Activated naive CD8-positive, alpha-beta T cell treated with anti-CD3 and anti-CD28 coated beads, Interleukin-2, amount 50 U/mL, for 24 hours (primary cell): ENCODE measurements around the gene COL6A1.

Source experiments
- ATAC-seq: fragments of 150-1000 bp; cut with Tn5 transposase; one replicate; pipeline ENCODE4 v1.10.0; 2021
- DNase-seq: peaks from one replicate; pipeline ENCODE4 v3.0.0; 2021
- H3K27ac Mint-ChIP-seq: one replicate; pipeline ENCODE4 v1.8.0; 2021; ENCODE audit warnings: mild to moderate bottlenecking, mixed read lengths
- H3K27me3 Mint-ChIP-seq: one replicate; pipeline ENCODE4 v1.8.0; 2021; ENCODE audit warnings: mixed read lengths
- H3K36me3 Mint-ChIP-seq: one replicate; pipeline ENCODE4 v1.8.0; 2021; ENCODE audit warnings: low read depth, mixed read lengths
- H3K4me1 Mint-ChIP-seq: one replicate; pipeline ENCODE4 v1.8.0; 2021; ENCODE audit warnings: mixed read lengths
- H3K4me3 Mint-ChIP-seq: one replicate; pipeline ENCODE4 v1.8.0; 2021; ENCODE audit warnings: mild to moderate bottlenecking, moderate library complexity, mixed read lengths
- H3K9me3 Mint-ChIP-seq: one replicate; pipeline ENCODE4 v1.8.0; 2021; ENCODE audit warnings: mixed read lengths

COL6A1 gene

GRCh38 chr21:46022551-46023525 is 41.3 kb downstream of the COL6A1 start:
- no peaks in the 10 kb centered on the region for H3K36me3 Mint-ChIP-seq
- DNase-seq, result no peak
- H3K27me3 Mint-ChIP-seq, result peaks cover 23% of the 10 kb centered on the region
- H3K27ac Mint-ChIP-seq, result no peak overlapping the region
- peaks cover 12% of the 10 kb centered on the region for H3K4me1 Mint-ChIP-seq
- no peak overlapping the region for H3K4me3 Mint-ChIP-seq
- H3K9me3 Mint-ChIP-seq, result no peaks in the 10 kb centered on the region
- ATAC-seq, result no peak

GRCh38 chr21:46023555-46023954 is 42.0 kb downstream of the COL6A1 start:
- Mint-ChIP-seq H3K4me3 (no peak overlapping the region), H3K27ac (no peak overlapping the region), H3K9me3 (no peaks in the 10 kb centered on the region), H3K4me1 (peaks cover 12% of the 10 kb centered on the region), H3K36me3 (no peaks in the 10 kb centered on the region), H3K27me3 (peaks cover 18% of the 10 kb centered on the region)
- DNase-seq, result no peak
- no peak for ATAC-seq

- no peak for DNase-seq
- Mint-ChIP-seq H3K27me3 (peaks cover 13% of the 10 kb centered on the region), H3K4me1 (peaks cover 16% of the 10 kb centered on the region), H3K9me3 (peaks cover 3% of the 10 kb centered on the region), H3K4me3 (no peak overlapping the region), H3K27ac (no peak overlapping the region), H3K36me3 (peaks cover 3% of the 10 kb centered on the region)
- no peak for ATAC-seq
Measured at GRCh38 chr21:46024141-46024540, 42.6 kb downstream of the COL6A1 start.

GRCh38 chr21:46025113-46025770 is 43.7 kb downstream of the COL6A1 start:
- peaks cover 12% of the 10 kb centered on the region for H3K36me3 Mint-ChIP-seq
- ATAC-seq (peak; percentile 79), DNase-seq (no peak)
- no peak overlapping the region for H3K4me3 Mint-ChIP-seq
- H3K27me3 Mint-ChIP-seq, result peaks cover 6% of the 10 kb centered on the region
- peaks cover 22% of the 10 kb centered on the region for H3K4me1 Mint-ChIP-seq
- H3K9me3 Mint-ChIP-seq, result peaks cover 13% of the 10 kb centered on the region
- no peak overlapping the region for H3K27ac Mint-ChIP-seq

GRCh38 chr21:46027851-46028493 is 46.4 kb downstream of the COL6A1 start:
- peaks cover 2% of the 10 kb centered on the region for H3K27me3 Mint-ChIP-seq
- peaks cover 14% of the 10 kb centered on the region for H3K36me3 Mint-ChIP-seq
- no peak overlapping the region for H3K4me3 Mint-ChIP-seq
- H3K27ac Mint-ChIP-seq, result no peak overlapping the region
- no peak for DNase-seq
- peaks cover 13% of the 10 kb centered on the region for H3K9me3 Mint-ChIP-seq
- H3K4me1 Mint-ChIP-seq, result peaks cover 27% of the 10 kb centered on the region
- ATAC-seq, result no peak

GRCh38 chr21:46028573-46029091 is 47.1 kb downstream of the COL6A1 start:
- peaks cover 13% of the 10 kb centered on the region for H3K9me3 Mint-ChIP-seq
- H3K27ac Mint-ChIP-seq, result no peak overlapping the region
- peaks cover 27% of the 10 kb centered on the region for H3K4me1 Mint-ChIP-seq
- H3K27me3 Mint-ChIP-seq, result peaks cover 2% of the 10 kb centered on the region
- H3K4me3 Mint-ChIP-seq, result no peak overlapping the region
- ATAC-seq, result no peak
- H3K36me3 Mint-ChIP-seq, result peaks cover 14% of the 10 kb centered on the region
- DNase-seq, result no peak

GRCh38 chr21:46029186-46029924 is 47.8 kb downstream of the COL6A1 start:
- peaks cover 2% of the 10 kb centered on the region for H3K27me3 Mint-ChIP-seq
- H3K9me3 Mint-ChIP-seq, result peaks cover 13% of the 10 kb centered on the region
- peaks cover 14% of the 10 kb centered on the region for H3K36me3 Mint-ChIP-seq
- H3K27ac Mint-ChIP-seq, result no peak overlapping the region
- no peak overlapping the region for H3K4me3 Mint-ChIP-seq
- ATAC-seq, result peak; percentile 30
- DNase-seq, result peak; percentile 18
- peaks cover 27% of the 10 kb centered on the region for H3K4me1 Mint-ChIP-seq

GRCh38 chr21:46031484-46031883 is 49.9 kb downstream of the COL6A1 start:
- Mint-ChIP-seq H3K27ac (no peak overlapping the region), H3K27me3 (no peaks in the 10 kb centered on the region), H3K4me1 (peaks cover 15% of the 10 kb centered on the region), H3K4me3 (no peak overlapping the region), H3K9me3 (peaks cover 13% of the 10 kb centered on the region), H3K36me3 (peaks cover 14% of the 10 kb centered on the region)
- peak; percentile 22 for DNase-seq
- ATAC-seq, result peak; percentile 65

GRCh38 chr21:46032100-46032499 is 50.5 kb downstream of the COL6A1 start:
- ATAC-seq (no peak), DNase-seq (no peak)
- Mint-ChIP-seq H3K9me3 (peaks cover 13% of the 10 kb centered on the region), H3K4me3 (no peak overlapping the region), H3K27ac (no peak overlapping the region), H3K27me3 (no peaks in the 10 kb centered on the region), H3K4me1 (peaks cover 15% of the 10 kb centered on the region), H3K36me3 (peaks cover 14% of the 10 kb centered on the region)

- Mint-ChIP-seq H3K4me3 (no peak overlapping the region), H3K4me1 (peaks cover 15% of the 10 kb centered on the region), H3K9me3 (peaks cover 13% of the 10 kb centered on the region), H3K27ac (no peak overlapping the region), H3K27me3 (no peaks in the 10 kb centered on the region), H3K36me3 (peaks cover 14% of the 10 kb centered on the region)
- DNase-seq (no peak), ATAC-seq (no peak)
Measured at GRCh38 chr21:46033410-46034400, 52.1 kb downstream of the COL6A1 start.

- no peak overlapping the region for H3K4me3 Mint-ChIP-seq
- peaks cover 4% of the 10 kb centered on the region for H3K27me3 Mint-ChIP-seq
- H3K27ac Mint-ChIP-seq, result no peak overlapping the region
- H3K36me3 Mint-ChIP-seq, result no peaks in the 10 kb centered on the region
- no peaks in the 10 kb centered on the region for H3K9me3 Mint-ChIP-seq
- no peak for ATAC-seq
- H3K4me1 Mint-ChIP-seq, result peaks cover 11% of the 10 kb centered on the region
- DNase-seq, result no peak
Measured at GRCh38 chr21:46035809-46036695, 54.5 kb downstream of the COL6A1 start.

GRCh38 chr21:46036696-46037330 is 55.2 kb downstream of the COL6A1 start:
- Mint-ChIP-seq H3K36me3 (no peaks in the 10 kb centered on the region), H3K27me3 (peaks cover 5% of the 10 kb centered on the region), H3K27ac (no peak overlapping the region), H3K9me3 (no peaks in the 10 kb centered on the region), H3K4me3 (no peak overlapping the region), H3K4me1 (peaks cover 6% of the 10 kb centered on the region)
- ATAC-seq, result no peak
- no peak for DNase-seq
